ENCODE results near the gene AJAP1. TPM values are rescaled to one million over a fixed set of nuclear protein-coding genes. Genes with fewer than 3 reads are reported as not detected.

Gene AJAP1
- total RNA-seq, 4 donors from 2014 or later, result under 0.01 to 0.21 (median 0.10) TPM

GRCh38 chr1:4613606-4614370, 40.6 kb upstream of the AJAP1 start:
- Histone ChIP-seq H3K9me3 (peaks cover 0 to 30% (median 1%) of the 10 kb centered on the region in 4 donors), H3K36me3 (no peaks in the 10 kb centered on the region), H3K27me3 (no peaks in the 10 kb centered on the region), H3K4me3 (no peak overlapping the region), H3K4me1 (no peaks in the 10 kb centered on the region), H3K27ac (no peak overlapping the region)
- no peak for DNase-seq (ENCODE audit: low spot score in 2 of 2)
- WGBS, 2 donors, result 71 to 76% methylated on average over 26 of the region's 26 CpGs
- TF ChIP-seq POLR2A (IDR thresholded peaks at IDR 0.05), result no peak
- TF ChIP-seq CTCF (IDR thresholded peaks at IDR 0.05), result no peak
- no peak for TF ChIP-seq EP300 (IDR thresholded peaks at IDR 0.05)

GRCh38 chr1:4614371-4615137, 39.9 kb upstream of the AJAP1 start:
- TF ChIP-seq CTCF (IDR thresholded peaks at IDR 0.05) (no peak), EP300 (IDR thresholded peaks at IDR 0.05) (no peak), POLR2A (IDR thresholded peaks at IDR 0.05) (no peak)
- H3K27ac ChIP-seq, result no peak overlapping the region

GRCh38 chr1:4615138-4615470, 39.3 kb upstream of the AJAP1 start:
- no peaks in the 10 kb centered on the region for H3K36me3 ChIP-seq
- H3K9me3 ChIP-seq, result peaks cover 0 to 17% (median 0%) of the 10 kb centered on the region in 4 donors
- no peak overlapping the region for H3K27ac ChIP-seq
- no peak overlapping the region for H3K4me3 ChIP-seq
- WGBS, 2 donors, result 81 to 95% methylated on average over 14 to 15 of the region's 15 CpGs
- no peak for TF ChIP-seq EP300 (IDR thresholded peaks at IDR 0.05)
- no peak for TF ChIP-seq POLR2A (IDR thresholded peaks at IDR 0.05)
- TF ChIP-seq CTCF (IDR thresholded peaks at IDR 0.05), result no peak
- no peaks in the 10 kb centered on the region for H3K4me1 ChIP-seq
- H3K27me3 ChIP-seq, result no peaks in the 10 kb centered on the region
- DNase-seq (ENCODE audit: low spot score in 2 of 2), result no peak

More at GRCh38 chr1:4614371-4615137, 39.9 kb upstream of the AJAP1 start:
- H3K4me1 ChIP-seq, result no peaks in the 10 kb centered on the region
- no peak overlapping the region for H3K4me3 ChIP-seq
- no peaks in the 10 kb centered on the region for H3K36me3 ChIP-seq
- 67 to 69% methylated on average over 14 to 15 of the region's 15 CpGs for WGBS, 2 donors
- peaks cover 0 to 22% (median 1%) of the 10 kb centered on the region in 4 donors for H3K9me3 ChIP-seq
- DNase-seq (ENCODE audit: low spot score in 2 of 2), result no peak
- H3K27me3 ChIP-seq, result no peaks in the 10 kb centered on the region

- Histone ChIP-seq H3K27me3 (no peaks in the 10 kb centered on the region), H3K4me3 (no peak overlapping the region), H3K9me3 (peaks cover 0 to 13% (median 0%) of the 10 kb centered on the region in 4 donors), H3K27ac (no peak overlapping the region), H3K4me1 (no peaks in the 10 kb centered on the region), H3K36me3 (no peaks in the 10 kb centered on the region)
- 76 to 91% methylated on average over 6 to 9 of the region's 9 CpGs for WGBS, 2 donors
- no peak for DNase-seq (ENCODE audit: low spot score in 2 of 2)
- TF ChIP-seq EP300 (IDR thresholded peaks at IDR 0.05) (no peak), POLR2A (IDR thresholded peaks at IDR 0.05) (no peak)
These were observed 38.9 kb upstream of the AJAP1 start for GRCh38 chr1:4615501-4615900.

GRCh38 chr1:4616831-4617465, 37.5 kb upstream of the AJAP1 start:
- Histone ChIP-seq H3K36me3 (no peaks in the 10 kb centered on the region), H3K4me1 (no peaks in the 10 kb centered on the region), H3K27me3 (no peaks in the 10 kb centered on the region), H3K4me3 (no peak overlapping the region), H3K9me3 (no peaks in the 10 kb centered on the region), H3K27ac (no peak overlapping the region)
- WGBS, 2 donors, result 89 to 93% methylated on average over 18 of the region's 18 CpGs
- no peak for DNase-seq (ENCODE audit: low spot score in 2 of 2)
- TF ChIP-seq POLR2A (IDR thresholded peaks at IDR 0.05) (no peak), EP300 (IDR thresholded peaks at IDR 0.05) (no peak)
